Mucosa of descending colon (tissue), 3 donors: Measurements from ENCODE around the gene RAMP1. TPM values are rescaled to one million over a fixed set of nuclear protein-coding genes. Genes with fewer than 3 reads are reported as not detected.
A peak's percentile ranks its signal among the peaks of the same experiment; 100 is the strongest.

Experiments used
- ATAC-seq: fragments of 200-7000 bp; cut with Tn5 transposase; one replicate; pipeline ENCODE4 v1.9.1; 2020; ENCODE audit warnings: mild to moderate bottlenecking, moderate library complexity
- DNase-seq, 3 donors: peaks; one replicate each; pipeline ENCODE4 v3.0.0-alpha.2; 2020
- H3K36me3 ChIP-seq: fragments of 200-600 bp; one replicate; pipeline ENCODE4 v1.8.0; 2021; ENCODE audit warnings: low read depth, mild to moderate bottlenecking
- H3K4me1 ChIP-seq: fragments of 200-600 bp; one replicate; pipeline ENCODE4 v1.8.0; 2021; ENCODE audit warnings: low read depth, mild to moderate bottlenecking
- H3K4me3 ChIP-seq: fragments of 200-600 bp; one replicate; pipeline ENCODE4 v1.8.0; 2021; ENCODE audit warnings: mild to moderate bottlenecking
- H3K9me3 ChIP-seq: fragments of 200-600 bp; one replicate; pipeline ENCODE4 v1.8.0; 2021; ENCODE audit warnings: mild to moderate bottlenecking
- intact Hi-C, 2 donors: fragments of 100-400 bp; cut with DNase I in 1 of 2; cut with micrococcal nuclease in 1 of 2; formaldehyde crosslinking; loops; one replicate each; pipeline versions ENCODE4 v1.11.0 to v1.11.1; 2022; cut with DNase I, micrococcal nuclease
- total RNA-seq, 3 donors: library from RNA; stranded (reverse); fragmentation: NEBNext Ultra II Directional in 2 of 3; extraction: Animal tissue kit (Norgen Biotek cat#: 25700) in 2 of 3; gene quantifications; one replicate each; pipeline versions ENCODE4 v1.2.1 to v1.2.4, GENCODE V29; 2021 to 2023
- TF ChIP-seq, protein P1 (sequence below): fragments of 200-600 bp; IDR thresholded peaks from one replicate; pipeline ENCODE4 v1.8.0; 2022; ENCODE audit warnings: antibody characterized with exemption, mild to moderate bottlenecking
- donor health status: DM: no; HTN: no; CAD: no; lungs with moderate emphysema.
- donor health status: DM: no; HTN: no; CAD: no.
- donor health status: DM: no; HTN: yes; CAD: no.

RAMP1 gene
- total RNA-seq, 3 donors from 2014 or later = 4.9 to 154 (median 10.9) TPM

- no peaks in the 10 kb centered on the region for H3K9me3 ChIP-seq
- TF ChIP-seq, protein P1, sequence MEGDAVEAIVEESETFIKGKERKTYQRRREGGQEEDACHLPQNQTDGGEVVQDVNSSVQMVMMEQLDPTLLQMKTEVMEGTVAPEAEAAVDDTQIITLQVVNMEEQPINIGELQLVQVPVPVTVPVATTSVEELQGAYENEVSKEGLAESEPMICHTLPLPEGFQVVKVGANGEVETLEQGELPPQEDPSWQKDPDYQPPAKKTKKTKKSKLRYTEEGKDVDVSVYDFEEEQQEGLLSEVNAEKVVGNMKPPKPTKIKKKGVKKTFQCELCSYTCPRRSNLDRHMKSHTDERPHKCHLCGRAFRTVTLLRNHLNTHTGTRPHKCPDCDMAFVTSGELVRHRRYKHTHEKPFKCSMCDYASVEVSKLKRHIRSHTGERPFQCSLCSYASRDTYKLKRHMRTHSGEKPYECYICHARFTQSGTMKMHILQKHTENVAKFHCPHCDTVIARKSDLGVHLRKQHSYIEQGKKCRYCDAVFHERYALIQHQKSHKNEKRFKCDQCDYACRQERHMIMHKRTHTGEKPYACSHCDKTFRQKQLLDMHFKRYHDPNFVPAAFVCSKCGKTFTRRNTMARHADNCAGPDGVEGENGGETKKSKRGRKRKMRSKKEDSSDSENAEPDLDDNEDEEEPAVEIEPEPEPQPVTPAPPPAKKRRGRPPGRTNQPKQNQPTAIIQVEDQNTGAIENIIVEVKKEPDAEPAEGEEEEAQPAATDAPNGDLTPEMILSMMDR = no peak
- intact Hi-C loops = no loop called here
- H3K4me1 ChIP-seq = peaks cover 11% of the 10 kb centered on the region
- H3K36me3 ChIP-seq = no peaks in the 10 kb centered on the region
- DNase-seq (peak in 1 of 3 donors; percentile 25), ATAC-seq (no peak)
- no peak overlapping the region for H3K4me3 ChIP-seq
These were observed 35.6 kb downstream of the RAMP1 start for GRCh38 chr2:237894986-237895543.

- TF ChIP-seq, protein P1 = no peak
- peaks cover 11% of the 10 kb centered on the region for H3K4me1 ChIP-seq
- H3K9me3 ChIP-seq = no peaks in the 10 kb centered on the region
- ATAC-seq (no peak), DNase-seq (peak in 1 of 3 donors; percentile 37)
- intact Hi-C loops = no loop called here
- H3K4me3 ChIP-seq = no peak overlapping the region
- no peaks in the 10 kb centered on the region for H3K36me3 ChIP-seq
These were observed 36.4 kb downstream of the RAMP1 start for GRCh38 chr2:237895544-237896506.

DNA sequence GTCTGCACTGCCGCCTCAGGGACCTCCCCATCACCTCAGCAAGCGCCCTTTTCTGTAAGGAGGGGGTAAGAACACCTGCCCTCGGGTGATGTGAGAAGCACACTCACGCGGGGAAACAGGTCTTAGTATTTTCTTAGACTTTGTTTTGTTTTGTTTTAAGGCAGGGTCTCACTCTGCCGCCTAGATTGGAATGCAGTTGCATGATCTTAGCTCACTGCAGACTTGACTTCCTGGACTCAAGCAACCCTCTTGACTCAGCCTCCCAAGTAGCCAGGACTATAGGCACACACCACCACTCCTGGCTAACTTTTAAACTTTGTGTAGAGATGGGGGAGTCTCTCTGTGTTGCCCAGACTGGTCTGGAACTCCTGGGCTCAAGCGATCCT is 37.1 kb downstream of the RAMP1 start:
- no peaks in the 10 kb centered on the region for H3K36me3 ChIP-seq
- H3K4me3 ChIP-seq = no peak overlapping the region
- TF ChIP-seq, protein P1 = no peak
- intact Hi-C loops = no loop called here
- no peaks in the 10 kb centered on the region for H3K9me3 ChIP-seq
- ATAC-seq (no peak), DNase-seq (no peak)
- H3K4me1 ChIP-seq = peaks cover 11% of the 10 kb centered on the region

GRCh38 chr2:237896956-237897355 is 37.5 kb downstream of the RAMP1 start:
- TF ChIP-seq, protein P1 = no peak
- no peak for ATAC-seq
- H3K9me3 ChIP-seq = no peaks in the 10 kb centered on the region
- peaks cover 11% of the 10 kb centered on the region for H3K4me1 ChIP-seq
- no peak overlapping the region for H3K4me3 ChIP-seq
- DNase-seq = peak in 1 of 3 donors; percentile 15
- no peaks in the 10 kb centered on the region for H3K36me3 ChIP-seq
- intact Hi-C loops = no loop called here

DNA sequence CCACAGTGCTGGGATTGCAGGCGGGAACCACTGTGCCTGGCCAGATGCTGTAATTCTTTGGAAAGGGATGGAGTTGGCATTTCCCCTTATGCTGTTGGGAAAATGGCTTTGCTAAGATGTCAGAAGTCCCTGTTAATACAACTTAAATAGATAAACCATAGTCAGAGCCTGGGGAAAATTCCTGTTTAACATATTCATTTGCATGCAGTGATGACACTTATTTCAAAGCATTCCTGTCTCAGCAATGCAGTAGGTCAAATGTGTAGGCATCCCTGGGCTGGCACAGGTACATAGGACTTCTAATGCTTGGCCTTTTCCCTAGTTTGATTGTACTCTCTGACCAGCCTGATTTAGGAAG is 38.6 kb downstream of the RAMP1 start:
- Histone ChIP-seq H3K9me3 (no peaks in the 10 kb centered on the region), H3K4me1 (peaks cover 11% of the 10 kb centered on the region), H3K4me3 (no peak overlapping the region), H3K36me3 (no peaks in the 10 kb centered on the region)
- TF ChIP-seq, protein P1 = no peak
- DNase-seq (no peak), ATAC-seq (no peak)
- intact Hi-C loops = no loop called here
